ENCODE results near the gene SYNPO2. TPM values are rescaled to one million over a fixed set of nuclear protein-coding genes. Genes with fewer than 3 reads are reported as not detected.

The SYNPO2 gene
- total RNA-seq, 2 experiments from 2014 or later, result 0.50 to 0.63 TPM

- H3K9me3 Mint-ChIP-seq, result no peaks in the 10 kb centered on the region
- no peaks in the 10 kb centered on the region for H3K36me3 Mint-ChIP-seq (ENCODE audit: low read depth)
- ChIA-PET CTCF (no interaction called here), POLR2A (no interaction called here)
- H3K4me3 Mint-ChIP-seq, result no peak overlapping the region
- no peak for DNase-seq
- H3K27me3 Mint-ChIP-seq, result peaks cover 8% of the 10 kb centered on the region
- H3K4me1 Mint-ChIP-seq, result no peaks in the 10 kb centered on the region
- no peak overlapping the region for H3K27ac Mint-ChIP-seq
Observed at GRCh38 chr4:119028296-119028695, 139.6 kb downstream of the SYNPO2 start.

GRCh38 chr4:119029847-119030535, 141.3 kb downstream of the SYNPO2 start:
- POLR2A ChIA-PET, result no interaction called here
- H3K4me1 Mint-ChIP-seq, result no peaks in the 10 kb centered on the region
- H3K27me3 Mint-ChIP-seq, result peaks cover 10% of the 10 kb centered on the region
- DNase-seq, result no peak
- H3K27ac Mint-ChIP-seq, result no peak overlapping the region
- no peaks in the 10 kb centered on the region for H3K36me3 Mint-ChIP-seq (ENCODE audit: low read depth)
- CTCF ChIA-PET, result no interaction called here
- H3K9me3 Mint-ChIP-seq, result no peaks in the 10 kb centered on the region
- H3K4me3 Mint-ChIP-seq, result no peak overlapping the region

- ChIA-PET POLR2A (no interaction called here), CTCF (no interaction called here)
- no peak overlapping the region for H3K4me3 Mint-ChIP-seq
- H3K27ac Mint-ChIP-seq, result no peak overlapping the region
- DNase-seq, result no peak
- H3K36me3 Mint-ChIP-seq (ENCODE audit: low read depth), result no peaks in the 10 kb centered on the region
- peaks cover 10% of the 10 kb centered on the region for H3K27me3 Mint-ChIP-seq
- no peaks in the 10 kb centered on the region for H3K9me3 Mint-ChIP-seq
- H3K4me1 Mint-ChIP-seq, result no peaks in the 10 kb centered on the region
Observed at GRCh38 chr4:119030536-119030890, 141.9 kb downstream of the SYNPO2 start.

- no peak for DNase-seq
- H3K36me3 Mint-ChIP-seq (ENCODE audit: low read depth), result no peaks in the 10 kb centered on the region
- no peak overlapping the region for H3K27ac Mint-ChIP-seq
- ChIA-PET POLR2A (no interaction called here), CTCF (no interaction called here)
- no peaks in the 10 kb centered on the region for H3K4me1 Mint-ChIP-seq
- no peak overlapping the region for H3K4me3 Mint-ChIP-seq
- H3K9me3 Mint-ChIP-seq, result no peaks in the 10 kb centered on the region
- peaks cover 10% of the 10 kb centered on the region for H3K27me3 Mint-ChIP-seq
Observed at GRCh38 chr4:119031218-119031617, 142.6 kb downstream of the SYNPO2 start.

GRCh38 chr4:119032921-119033685, 144.4 kb downstream of the SYNPO2 start:
- H3K9me3 Mint-ChIP-seq, result no peaks in the 10 kb centered on the region
- H3K4me1 Mint-ChIP-seq, result no peaks in the 10 kb centered on the region
- H3K27ac Mint-ChIP-seq, result no peak overlapping the region
- H3K4me3 Mint-ChIP-seq, result no peak overlapping the region
- H3K36me3 Mint-ChIP-seq (ENCODE audit: low read depth), result no peaks in the 10 kb centered on the region
- CTCF ChIA-PET, result interaction anchor here (0.8 kb wide), 1 partner anchor 11 kb away, joined by 3 read pairs; no protein-coding TSS in a partner anchor
- POLR2A ChIA-PET, result no interaction called here
- DNase-seq, result no peak
- H3K27me3 Mint-ChIP-seq, result peaks cover 7% of the 10 kb centered on the region

GRCh38 chr4:119034276-119035008, 145.8 kb downstream of the SYNPO2 start:
- Mint-ChIP-seq H3K27me3 (peaks cover 7% of the 10 kb centered on the region), H3K4me1 (peaks cover 3% of the 10 kb centered on the region), H3K27ac (no peak overlapping the region), H3K9me3 (no peaks in the 10 kb centered on the region), H3K4me3 (no peak overlapping the region), H3K36me3 (ENCODE audit: low read depth) (no peaks in the 10 kb centered on the region)
- DNase-seq, result no peak
- POLR2A ChIA-PET, result no interaction called here
- CTCF ChIA-PET, result no interaction called here

GRCh38 chr4:119035951-119036737, 147.5 kb downstream of the SYNPO2 start:
- no peak for DNase-seq
- Mint-ChIP-seq H3K4me1 (peaks cover 3% of the 10 kb centered on the region), H3K9me3 (no peaks in the 10 kb centered on the region), H3K4me3 (no peak overlapping the region), H3K36me3 (ENCODE audit: low read depth) (no peaks in the 10 kb centered on the region), H3K27me3 (peaks cover 4% of the 10 kb centered on the region), H3K27ac (no peak overlapping the region)
- ChIA-PET CTCF (no interaction called here), POLR2A (no interaction called here)

- peaks cover 7% of the 10 kb centered on the region for H3K4me1 Mint-ChIP-seq
- H3K4me3 Mint-ChIP-seq, result no peak overlapping the region
- peaks cover 4% of the 10 kb centered on the region for H3K27me3 Mint-ChIP-seq
- POLR2A ChIA-PET, result interaction anchor here (1.0 kb wide), 1 partner anchor 200 kb away, joined by 3 read pairs; no protein-coding TSS in a partner anchor
- CTCF ChIA-PET, result interaction anchor here (1.5 kb wide), 1 partner anchor 249 kb away, joined by 4 read pairs; no protein-coding TSS in a partner anchor
- H3K9me3 Mint-ChIP-seq, result no peaks in the 10 kb centered on the region
- no peak for DNase-seq
- H3K27ac Mint-ChIP-seq, result no peak overlapping the region
- no peaks in the 10 kb centered on the region for H3K36me3 Mint-ChIP-seq (ENCODE audit: low read depth)
Observed at GRCh38 chr4:119037709-119038108, 149.1 kb downstream of the SYNPO2 start.

GRCh38 chr4:119038116-119038841, 149.6 kb downstream of the SYNPO2 start:
- peaks cover 7% of the 10 kb centered on the region for H3K4me1 Mint-ChIP-seq
- ChIA-PET POLR2A (interaction anchor here (1.0 kb wide), 1 partner anchor 199 kb away, joined by 3 read pairs; no protein-coding TSS in a partner anchor), CTCF (interaction anchor here (1.5 kb wide), 1 partner anchor 248 kb away, joined by 4 read pairs; no protein-coding TSS in a partner anchor)
- no peaks in the 10 kb centered on the region for H3K9me3 Mint-ChIP-seq
- H3K4me3 Mint-ChIP-seq, result no peak overlapping the region
- no peak for DNase-seq
- peaks cover 2% of the 10 kb centered on the region for H3K27me3 Mint-ChIP-seq
- no peaks in the 10 kb centered on the region for H3K36me3 Mint-ChIP-seq (ENCODE audit: low read depth)
- no peak overlapping the region for H3K27ac Mint-ChIP-seq

GRCh38 chr4:119039160-119039559, 150.5 kb downstream of the SYNPO2 start:
- ChIA-PET POLR2A (no interaction called here), CTCF (interaction anchor here (0.8 to 4.1 kb wide), 5 partner anchors 56 to 260 kb away, joined by 3 to 26 read pairs (median 4); a partner anchor contains a TSS)
- no peak for DNase-seq
- Mint-ChIP-seq H3K4me1 (peaks cover 7% of the 10 kb centered on the region), H3K36me3 (ENCODE audit: low read depth) (no peaks in the 10 kb centered on the region), H3K27ac (no peak overlapping the region), H3K9me3 (no peaks in the 10 kb centered on the region), H3K4me3 (no peak overlapping the region), H3K27me3 (peaks cover 1% of the 10 kb centered on the region)

- no peak for DNase-seq
- ChIA-PET POLR2A (no interaction called here), CTCF (interaction anchor here (1.3 to 4.1 kb wide), 6 partner anchors 48 to 259 kb away, joined by 3 to 26 read pairs (median 6); partner anchors contain the start of gene USP53)
- Mint-ChIP-seq H3K36me3 (ENCODE audit: low read depth) (no peaks in the 10 kb centered on the region), H3K27me3 (peaks cover under 1% of the 10 kb centered on the region), H3K27ac (no peak overlapping the region), H3K4me3 (no peak overlapping the region), H3K9me3 (no peaks in the 10 kb centered on the region), H3K4me1 (peaks cover 7% of the 10 kb centered on the region)
Observed at GRCh38 chr4:119039779-119040178, 151.1 kb downstream of the SYNPO2 start.

GRCh38 chr4:119040261-119040660, 151.6 kb downstream of the SYNPO2 start:
- ChIA-PET CTCF (interaction anchor here (1.2 to 4.1 kb wide), 10 partner anchors 31 to 589 kb away, joined by 3 to 26 read pairs (median 6); partner anchors contain the start of genes PDE5A and USP53), POLR2A (no interaction called here)
- Mint-ChIP-seq H3K27ac (no peak overlapping the region), H3K9me3 (no peaks in the 10 kb centered on the region), H3K36me3 (ENCODE audit: low read depth) (no peaks in the 10 kb centered on the region), H3K27me3 (no peaks in the 10 kb centered on the region), H3K4me1 (peaks cover 7% of the 10 kb centered on the region), H3K4me3 (no peak overlapping the region)
- DNase-seq, result no peak

Data from activated CD4-positive, alpha-beta memory T cell treated with anti-CD3 and anti-CD28 coated beads, Interleukin-2, amount 10 ng/mL, durations not matched to agents 7 days and 5 days (primary cell).